WTC11 (cell line): ENCODE results near the gene SLC41A1. TPM values are rescaled to one million over a fixed set of nuclear protein-coding genes. Genes with fewer than 3 reads are reported as not detected.

Experiments
- ATAC-seq: fragments of 200-7000 bp; cut with Tn5 transposase; 2 replicates; pipeline ENCODE4 v1.10.0; 2021; ENCODE audit warnings: mild to moderate bottlenecking, moderate library complexity
- CTCF ChIA-PET: fragments of 300-600 bp; sonication (Branson Sonifier 250); formaldehyde crosslinking; loops from one replicate; lab custom pipeline; 2021; ENCODE audit warnings: antibody characterized with exemption; lab: Charles Lee
- POLR2A ChIA-PET: fragments of 350-600 bp; sonication (Branson Sonifier 250); formaldehyde crosslinking; loops from one replicate; lab custom pipeline; 2021; ENCODE audit warnings: antibody characterized with exemption; lab: Charles Lee
- DNase-seq: peaks from one replicate; pipeline ENCODE4 v3.0.0; 2021; ENCODE audit warnings: low spot score
- H3K27ac Mint-ChIP-seq: 2 replicates; pipeline ENCODE4 v1.8.0; 2021; ENCODE audit warnings: mixed read lengths
- H3K27me3 Mint-ChIP-seq: 2 replicates; pipeline ENCODE4 v1.8.0; 2021; ENCODE audit warnings: low read depth, mild to moderate bottlenecking, moderate library complexity, mixed read lengths
- H3K36me3 Mint-ChIP-seq: 2 replicates; pipeline ENCODE4 v1.8.0; 2021; ENCODE audit warnings: mixed read lengths
- H3K4me1 Mint-ChIP-seq: 2 replicates; pipeline ENCODE4 v1.8.0; 2022; ENCODE audit warnings: mixed read lengths
- H3K4me3 Mint-ChIP-seq: 2 replicates; pipeline ENCODE4 v1.8.0; 2021; ENCODE audit warnings: mild to moderate bottlenecking, moderate library complexity, mixed read lengths
- H3K9me3 Mint-ChIP-seq: 2 replicates; pipeline ENCODE4 v1.8.0; 2021; ENCODE audit warnings: mixed read lengths
- AR ChIP-seq: fragments of 250-450 bp; sonication (Bioruptor Pico); IDR thresholded peaks from 2 replicates; pipeline ENCODE4 v1.9.0; 2021; ENCODE audit warnings: mild to moderate bottlenecking
- ARID4B ChIP-seq: sonication (generic); formaldehyde crosslinking; IDR thresholded peaks from 2 replicates; pipeline ENCODE4 v1.8.0; 2023; ENCODE audit warnings: missing genetic modification reagents, mild to moderate bottlenecking, borderline replicate concordance
- ELF4 ChIP-seq: sonication (generic); formaldehyde crosslinking; IDR thresholded peaks from 2 replicates; pipeline ENCODE4 v1.8.1; 2022; ENCODE audit warnings: low read depth, mild to moderate bottlenecking, moderate library complexity, missing genetic modification reagents
- NFYB ChIP-seq: sonication (generic); formaldehyde crosslinking; conservative IDR thresholded peaks from 2 replicates; pipeline ENCODE4 v1.8.0; 2022; ENCODE audit warnings: low read depth, missing genetic modification reagents
- STAT6 ChIP-seq: sonication (generic); formaldehyde crosslinking; conservative IDR thresholded peaks from 2 replicates; pipeline ENCODE4 v1.8.1; 2023; ENCODE audit warnings: mild to moderate bottlenecking, low read depth, missing genetic modification reagents, moderate library complexity
- ZBTB43 ChIP-seq: sonication (generic); formaldehyde crosslinking; IDR thresholded peaks from 2 replicates; pipeline ENCODE4 v1.8.1; 2023; ENCODE audit warnings: mild to moderate bottlenecking, missing genetic modification reagents
- ZNF232 ChIP-seq: sonication (generic); formaldehyde crosslinking; IDR thresholded peaks from 2 replicates; pipeline ENCODE4 v1.8.0; 2022; ENCODE audit warnings: mild to moderate bottlenecking, missing genetic modification reagents
- ZNF425 ChIP-seq: fragments of 250-450 bp; sonication (Bioruptor Pico); conservative IDR thresholded peaks from 2 replicates; pipeline ENCODE4 v1.9.0; 2021; ENCODE audit warnings: mild to moderate bottlenecking
- ZNF671 ChIP-seq: fragments of 250-450 bp; sonication (Bioruptor Pico); IDR thresholded peaks from 2 replicates; pipeline ENCODE4 v1.8.0; 2021; ENCODE audit warnings: mild to moderate bottlenecking
- total RNA-seq: library from RNA; stranded (reverse); gene quantifications from 3 replicates; pipeline ENCODE4 v1.2.3, GENCODE V29; 2021
- TF ChIP-seq, protein P1 (sequence below): sonication (generic); formaldehyde crosslinking; IDR thresholded peaks from 2 replicates; pipeline ENCODE4 v1.8.1; 2022; ENCODE audit warnings: mild to moderate bottlenecking, missing genetic modification reagents, moderate library complexity, borderline replicate concordance

SLC41A1 gene
- total RNA-seq, 1 experiment from 2014 or later: 32.8 TPM

GRCh38 chr1:205826995-205827394, 14.0 kb upstream of the SLC41A1 start (continued):
- TF ChIP-seq ARID4B (CRISPR knock-in tag) (no peak), ZBTB43 (no peak), STAT6 (CRISPR knock-in tag) (no peak), NFYB (no peak), ELF4 (CRISPR knock-in tag) (no peak), ZNF671 (no peak)

DNA sequence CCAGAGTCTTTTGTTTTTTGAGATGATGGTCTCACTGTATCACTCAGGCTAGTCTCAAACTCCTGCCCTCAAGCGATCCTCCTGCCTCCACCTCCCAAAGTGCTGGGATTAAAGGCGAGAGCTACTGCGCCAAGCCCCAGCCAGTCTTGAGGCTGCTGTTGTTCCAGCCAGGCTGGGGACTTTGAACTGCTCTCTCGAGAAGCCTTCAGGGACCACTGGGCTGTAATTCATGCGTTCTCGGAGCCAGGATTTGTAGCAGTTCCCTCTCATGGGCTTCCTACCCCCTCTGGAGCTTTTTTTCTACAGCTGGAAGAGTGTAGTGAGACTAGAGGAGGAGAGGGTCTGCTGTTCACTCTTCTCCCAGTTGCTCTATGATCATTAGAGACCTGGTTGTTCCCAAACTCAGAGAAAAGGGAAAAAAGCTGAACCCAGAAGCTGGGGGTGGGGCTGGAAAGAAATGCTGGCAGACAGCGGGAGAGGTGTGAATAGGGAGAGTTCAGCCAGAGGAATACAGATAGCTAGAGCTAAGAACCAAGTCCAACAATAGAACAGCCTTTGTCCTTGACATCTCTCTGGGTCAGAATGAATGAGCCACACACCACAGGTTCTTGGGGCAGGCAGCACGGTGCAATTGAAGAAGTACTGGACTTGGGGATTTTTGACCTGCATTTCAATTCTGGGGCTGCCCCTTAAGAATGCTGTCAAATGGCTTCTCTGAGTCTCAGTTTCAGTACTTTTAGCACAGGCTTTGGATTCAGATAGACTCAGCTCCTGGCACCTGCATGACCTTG, 13.2 kb upstream of the SLC41A1 start:
- peaks cover 17% of the 10 kb centered on the region for H3K4me1 Mint-ChIP-seq
- DNase-seq (no peak), ATAC-seq (no peak)
- H3K27ac Mint-ChIP-seq: no peak overlapping the region
- POLR2A ChIA-PET: no interaction called here
- TF ChIP-seq ZNF232 (CRISPR knock-in tag) (no peak), ZNF425 (CRISPR knock-in tag) (no peak), AR (CRISPR knock-in tag) (no peak)
- TF ChIP-seq, protein P1, sequence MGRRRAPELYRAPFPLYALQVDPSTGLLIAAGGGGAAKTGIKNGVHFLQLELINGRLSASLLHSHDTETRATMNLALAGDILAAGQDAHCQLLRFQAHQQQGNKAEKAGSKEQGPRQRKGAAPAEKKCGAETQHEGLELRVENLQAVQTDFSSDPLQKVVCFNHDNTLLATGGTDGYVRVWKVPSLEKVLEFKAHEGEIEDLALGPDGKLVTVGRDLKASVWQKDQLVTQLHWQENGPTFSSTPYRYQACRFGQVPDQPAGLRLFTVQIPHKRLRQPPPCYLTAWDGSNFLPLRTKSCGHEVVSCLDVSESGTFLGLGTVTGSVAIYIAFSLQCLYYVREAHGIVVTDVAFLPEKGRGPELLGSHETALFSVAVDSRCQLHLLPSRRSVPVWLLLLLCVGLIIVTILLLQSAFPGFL (CRISPR knock-in tag): no peak
- H3K36me3 Mint-ChIP-seq: no peaks in the 10 kb centered on the region
- CTCF ChIA-PET: interaction anchor here (1.1 to 3.3 kb wide), 6 partner anchors 16 to 169 kb away, joined by 3 to 21 read pairs (median 4); no protein-coding TSS in a partner anchor
- H3K4me3 Mint-ChIP-seq: no peak overlapping the region
- peaks cover 3% of the 10 kb centered on the region; the same call in 1 of the 2 replicates for H3K27me3 Mint-ChIP-seq
- peaks cover 6% of the 10 kb centered on the region; the same call in 1 of the 2 replicates for H3K9me3 Mint-ChIP-seq
